Effector memory CD4-positive, alpha-beta T cell (primary cell): ENCODE measurements around the gene ZBTB16.

Experiments used
- DNase-seq, 3 donors: peaks; one replicate each; pipeline ENCODE4 v3.0.0-alpha.2; 2020
- H3K27ac ChIP-seq: 2 replicates; pipeline ENCODE4 v1.7.0; 2013; ENCODE audit warnings: mild to moderate bottlenecking, low read length, moderate library complexity; ENCODE audit not compliant: insufficient read depth, poor library complexity, severe bottlenecking
- H3K27me3 ChIP-seq: replicated peaks from 2 replicates; pipeline ENCODE4 v1.7.0; 2013; ENCODE audit warnings: mild to moderate bottlenecking, low read length; ENCODE audit not compliant: insufficient read depth, control insufficient read depth, poor library complexity, severe bottlenecking
- H3K36me3 ChIP-seq: 2 replicates; pipeline ENCODE4 v1.7.0; 2013; ENCODE audit warnings: mild to moderate bottlenecking, low read length, moderate library complexity; ENCODE audit not compliant: control insufficient read depth, insufficient read depth
- H3K4me1 ChIP-seq: 2 replicates; pipeline ENCODE4 v1.7.0; 2013; ENCODE audit warnings: low read length, mild to moderate bottlenecking; ENCODE audit not compliant: control insufficient read depth, insufficient read depth, poor library complexity, severe bottlenecking
- H3K4me3 ChIP-seq: 2 replicates; pipeline ENCODE4 v1.7.0; 2013; ENCODE audit warnings: low read length, low read depth, mild to moderate bottlenecking; ENCODE audit not compliant: insufficient read depth, poor library complexity, severe bottlenecking
- H3K9me3 ChIP-seq: 2 replicates; pipeline ENCODE4 v1.7.0; 2013; ENCODE audit warnings: mild to moderate bottlenecking, low read length, moderate library complexity; ENCODE audit not compliant: control insufficient read depth

ZBTB16 gene

GRCh38 chr11:114154271-114155047 is 94.9 kb downstream of the ZBTB16 start:
- no peaks in the 10 kb centered on the region for H3K36me3 ChIP-seq
- peaks cover 2% of the 10 kb centered on the region for H3K4me1 ChIP-seq
- H3K27me3 ChIP-seq: no peaks in the 10 kb centered on the region
- no peak overlapping the region for H3K4me3 ChIP-seq
- no peak overlapping the region for H3K27ac ChIP-seq
- no peak for DNase-seq
- no peaks in the 10 kb centered on the region for H3K9me3 ChIP-seq

- Histone ChIP-seq H3K27ac (no peak overlapping the region), H3K9me3 (no peaks in the 10 kb centered on the region), H3K27me3 (no peaks in the 10 kb centered on the region), H3K36me3 (no peaks in the 10 kb centered on the region), H3K4me3 (no peak overlapping the region), H3K4me1 (peaks cover 6% of the 10 kb centered on the region)
- DNase-seq: no peak
Observed at GRCh38 chr11:114155116-114155515, 95.6 kb downstream of the ZBTB16 start.

GRCh38 chr11:114156131-114156581 is 96.6 kb downstream of the ZBTB16 start:
- H3K36me3 ChIP-seq: no peaks in the 10 kb centered on the region
- H3K4me1 ChIP-seq: peaks cover 15% of the 10 kb centered on the region
- no peaks in the 10 kb centered on the region for H3K27me3 ChIP-seq

GRCh38 chr11:114156782-114157181 is 97.3 kb downstream of the ZBTB16 start:
- peaks cover 21% of the 10 kb centered on the region for H3K4me1 ChIP-seq
- H3K27me3 ChIP-seq: no peaks in the 10 kb centered on the region
- no peak for DNase-seq
- no peak overlapping the region for H3K4me3 ChIP-seq
- H3K9me3 ChIP-seq: no peaks in the 10 kb centered on the region
- no peak overlapping the region for H3K27ac ChIP-seq
- no peaks in the 10 kb centered on the region for H3K36me3 ChIP-seq

More at GRCh38 chr11:114156131-114156581, 96.6 kb downstream of the ZBTB16 start:
- Histone ChIP-seq H3K4me3 (no peak overlapping the region), H3K27ac (no peak overlapping the region), H3K9me3 (no peaks in the 10 kb centered on the region)
- no peak for DNase-seq

- no peak overlapping the region for H3K27ac ChIP-seq
- peaks cover 24% of the 10 kb centered on the region for H3K4me1 ChIP-seq
- no peaks in the 10 kb centered on the region for H3K36me3 ChIP-seq
- H3K9me3 ChIP-seq: no peaks in the 10 kb centered on the region
- H3K4me3 ChIP-seq: no peak overlapping the region
- H3K27me3 ChIP-seq: no peaks in the 10 kb centered on the region
- no peak for DNase-seq
Observed at GRCh38 chr11:114157476-114158050, 98.1 kb downstream of the ZBTB16 start.

- Histone ChIP-seq H3K36me3 (no peaks in the 10 kb centered on the region), H3K4me3 (no peak overlapping the region), H3K9me3 (no peaks in the 10 kb centered on the region), H3K27ac (no peak overlapping the region), H3K27me3 (no peaks in the 10 kb centered on the region), H3K4me1 (peaks cover 24% of the 10 kb centered on the region)
- DNase-seq: no peak
Observed at GRCh38 chr11:114158421-114158820, 98.9 kb downstream of the ZBTB16 start.

- Histone ChIP-seq H3K4me1 (peaks cover 24% of the 10 kb centered on the region), H3K27me3 (no peaks in the 10 kb centered on the region), H3K27ac (no peak overlapping the region), H3K4me3 (no peak overlapping the region), H3K36me3 (no peaks in the 10 kb centered on the region), H3K9me3 (no peaks in the 10 kb centered on the region)
- DNase-seq: no peak
Observed at GRCh38 chr11:114158886-114159285, 99.4 kb downstream of the ZBTB16 start.

- no peak for DNase-seq
- H3K9me3 ChIP-seq: no peaks in the 10 kb centered on the region
- peak overlapping the region; percentile 39 for H3K27ac ChIP-seq
- peaks cover 24% of the 10 kb centered on the region for H3K4me1 ChIP-seq
- H3K27me3 ChIP-seq: no peaks in the 10 kb centered on the region
- H3K4me3 ChIP-seq: no peak overlapping the region
- H3K36me3 ChIP-seq: no peaks in the 10 kb centered on the region
Observed at GRCh38 chr11:114159320-114159719, 99.8 kb downstream of the ZBTB16 start.

- DNase-seq: peak; percentile 91 to 94 (median 93)
- peaks cover 25% of the 10 kb centered on the region for H3K4me1 ChIP-seq
Observed at GRCh38 chr11:114159802-114160632, 100.5 kb downstream of the ZBTB16 start.

GRCh38 chr11:114160894-114161293 is 101.4 kb downstream of the ZBTB16 start:
- no peaks in the 10 kb centered on the region for H3K9me3 ChIP-seq
- H3K27ac ChIP-seq: no peak overlapping the region
- H3K4me3 ChIP-seq: no peak overlapping the region
- no peaks in the 10 kb centered on the region for H3K27me3 ChIP-seq
- no peak for DNase-seq
- H3K4me1 ChIP-seq: peaks cover 34% of the 10 kb centered on the region
- H3K36me3 ChIP-seq: no peaks in the 10 kb centered on the region

More at GRCh38 chr11:114159802-114160632, 100.5 kb downstream of the ZBTB16 start:
- Histone ChIP-seq H3K27ac (peak overlapping the region; percentile 39), H3K9me3 (no peaks in the 10 kb centered on the region), H3K4me3 (no peak overlapping the region), H3K36me3 (no peaks in the 10 kb centered on the region), H3K27me3 (no peaks in the 10 kb centered on the region)
